Colonic mucosa (tissue), 4 donors: ENCODE data around the gene MRTFB. TPM values are rescaled to one million over a fixed set of nuclear protein-coding genes. Genes with fewer than 3 reads are reported as not detected.

Experiments used
- DNase-seq: peaks from one replicate; pipeline ENCODE4 v3.0.0-alpha.2; 2020
- H3K27ac ChIP-seq: fragments of 200-600 bp; one replicate; pipeline ENCODE4 v1.8.0; 2021
- H3K27me3 ChIP-seq: fragments of 200-600 bp; one replicate; pipeline ENCODE4 v1.8.0; 2021
- H3K36me3 ChIP-seq: fragments of 200-600 bp; one replicate; pipeline ENCODE4 v1.8.0; 2021
- H3K4me1 ChIP-seq: fragments of 200-600 bp; one replicate; pipeline ENCODE4 v1.8.0; 2021; ENCODE audit warnings: mild to moderate bottlenecking
- H3K4me3 ChIP-seq: fragments of 200-600 bp; one replicate; pipeline ENCODE4 v1.8.0; 2021
- H3K9ac ChIP-seq, 2 donors: one replicate each; pipeline ENCODE4 v1.7.0; 2013; ENCODE audit warnings: control low read depth in 2 of 2, low read depth in 2 of 2, low read length in 2 of 2
- H3K9me3 ChIP-seq: fragments of 200-600 bp; one replicate; pipeline ENCODE4 v1.8.0; 2021
- intact Hi-C: fragments of 100-400 bp; cut with DNase I; formaldehyde crosslinking; loops from one replicate; pipeline ENCODE4 v1.14.1; 2022
- total RNA-seq, 2 donors: library from RNA; stranded (reverse); fragmentation: NEBNext Ultra II Directional in 1 of 2; extraction: Animal tissue kit (Norgen Biotek cat#: 25700) in 1 of 2; gene quantifications; one replicate each; pipeline ENCODE4 v1.2.1, GENCODE V29; 2021
- TF ChIP-seq, protein P1 (sequence below): fragments of 200-600 bp; IDR thresholded peaks from one replicate; pipeline ENCODE4 v1.8.0; 2022; ENCODE audit warnings: antibody characterized with exemption, mild to moderate bottlenecking
- donor health status: healthy.
- donor health status: DM: no; HTN: no; CAD: no.
- donor health status: DM: no; HTN: no; CAD: no.

The MRTFB gene
- total RNA-seq, 2 donors from 2014 or later, result 31.4 to 40.3 TPM

DNA sequence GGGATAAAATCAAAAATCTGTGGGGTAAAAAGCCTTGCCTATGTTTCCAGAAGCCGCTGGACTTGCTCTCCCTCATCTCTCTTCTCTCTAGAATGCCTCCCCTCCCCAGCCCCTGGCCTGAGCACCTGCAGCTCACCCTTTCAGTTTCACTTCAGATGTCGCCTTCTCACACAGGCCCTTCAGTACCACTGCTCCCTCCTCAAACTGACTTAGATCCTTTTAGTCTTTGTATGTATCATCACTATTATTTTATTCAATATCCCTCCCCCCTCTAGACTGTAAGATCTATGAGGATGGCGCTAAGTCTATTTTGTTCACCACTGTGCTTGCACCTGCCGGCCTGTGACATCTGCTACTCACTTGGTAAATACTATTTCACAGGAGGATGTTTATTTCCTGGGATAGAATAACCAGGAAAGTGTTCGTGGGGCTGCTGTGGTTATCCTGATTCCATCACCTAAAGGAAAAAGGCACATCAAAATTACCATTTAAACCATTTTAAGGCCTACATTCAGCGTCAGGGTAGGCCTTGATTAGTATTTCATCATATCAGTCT lies 122.3 kb downstream of the MRTFB start:
- Histone ChIP-seq H3K9me3 (no peaks in the 10 kb centered on the region), H3K27ac (peak overlapping the region; percentile 17), H3K4me1 (no peaks in the 10 kb centered on the region), H3K36me3 (no peaks in the 10 kb centered on the region), H3K9ac (no peak overlapping the region), H3K27me3 (no peaks in the 10 kb centered on the region), H3K4me3 (no peak overlapping the region)
- TF ChIP-seq, protein P1, sequence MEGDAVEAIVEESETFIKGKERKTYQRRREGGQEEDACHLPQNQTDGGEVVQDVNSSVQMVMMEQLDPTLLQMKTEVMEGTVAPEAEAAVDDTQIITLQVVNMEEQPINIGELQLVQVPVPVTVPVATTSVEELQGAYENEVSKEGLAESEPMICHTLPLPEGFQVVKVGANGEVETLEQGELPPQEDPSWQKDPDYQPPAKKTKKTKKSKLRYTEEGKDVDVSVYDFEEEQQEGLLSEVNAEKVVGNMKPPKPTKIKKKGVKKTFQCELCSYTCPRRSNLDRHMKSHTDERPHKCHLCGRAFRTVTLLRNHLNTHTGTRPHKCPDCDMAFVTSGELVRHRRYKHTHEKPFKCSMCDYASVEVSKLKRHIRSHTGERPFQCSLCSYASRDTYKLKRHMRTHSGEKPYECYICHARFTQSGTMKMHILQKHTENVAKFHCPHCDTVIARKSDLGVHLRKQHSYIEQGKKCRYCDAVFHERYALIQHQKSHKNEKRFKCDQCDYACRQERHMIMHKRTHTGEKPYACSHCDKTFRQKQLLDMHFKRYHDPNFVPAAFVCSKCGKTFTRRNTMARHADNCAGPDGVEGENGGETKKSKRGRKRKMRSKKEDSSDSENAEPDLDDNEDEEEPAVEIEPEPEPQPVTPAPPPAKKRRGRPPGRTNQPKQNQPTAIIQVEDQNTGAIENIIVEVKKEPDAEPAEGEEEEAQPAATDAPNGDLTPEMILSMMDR, result no peak
- intact Hi-C loops, result no loop called here
- DNase-seq, result no peak

DNA sequence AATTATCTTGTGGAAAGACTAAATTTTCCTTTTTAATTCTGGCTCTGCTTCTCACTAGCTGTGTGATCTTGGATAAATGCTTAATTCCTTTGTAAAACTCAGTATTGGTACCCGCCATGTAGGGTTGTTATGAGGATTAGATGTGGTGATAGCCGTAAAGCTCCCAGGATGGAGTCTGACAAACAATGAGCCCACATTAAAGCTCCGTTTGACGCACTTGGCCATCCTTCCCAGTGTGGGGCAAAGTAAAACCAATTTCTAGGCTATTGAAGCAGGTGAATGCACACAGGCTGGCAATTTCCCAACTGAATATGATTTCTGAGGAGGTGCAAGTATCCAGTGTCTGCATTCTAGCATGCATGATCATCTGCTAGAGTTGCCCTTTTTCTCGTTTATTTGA lies 123.6 kb downstream of the MRTFB start:
- no peaks in the 10 kb centered on the region for H3K9me3 ChIP-seq
- TF ChIP-seq, protein P1, result no peak
- DNase-seq, result no peak
- intact Hi-C loops, result no loop called here
- no peak overlapping the region for H3K4me3 ChIP-seq
- no peak overlapping the region for H3K27ac ChIP-seq
- no peaks in the 10 kb centered on the region for H3K4me1 ChIP-seq
- H3K9ac ChIP-seq, result no peak overlapping the region
- H3K27me3 ChIP-seq, result no peaks in the 10 kb centered on the region
- H3K36me3 ChIP-seq, result no peaks in the 10 kb centered on the region

DNA sequence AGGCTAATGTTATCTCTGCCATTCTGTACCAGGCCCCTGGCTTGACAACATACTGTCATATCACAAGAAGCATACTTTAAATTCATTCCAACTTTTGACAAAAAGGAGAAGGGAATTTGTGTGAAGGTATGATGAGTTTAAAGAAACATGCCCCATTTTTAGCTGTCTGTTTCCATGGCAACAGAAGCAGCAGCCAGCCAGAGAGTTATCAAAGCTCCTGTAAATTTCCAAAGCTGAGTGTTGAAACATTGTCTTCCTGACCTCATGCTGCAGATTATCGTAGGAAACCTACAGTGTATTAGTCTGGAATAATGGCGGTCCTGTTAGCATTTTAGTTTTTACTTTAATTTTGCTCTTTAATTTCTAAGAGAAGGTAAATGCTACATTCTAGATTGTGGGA lies 124.9 kb downstream of the MRTFB start:
- Histone ChIP-seq H3K4me1 (no peaks in the 10 kb centered on the region), H3K4me3 (no peak overlapping the region), H3K27me3 (no peaks in the 10 kb centered on the region), H3K9me3 (no peaks in the 10 kb centered on the region), H3K27ac (no peak overlapping the region), H3K36me3 (no peaks in the 10 kb centered on the region), H3K9ac (no peak overlapping the region)
- TF ChIP-seq, protein P1, result no peak
- intact Hi-C loops, result no loop called here
- DNase-seq, result no peak

DNA sequence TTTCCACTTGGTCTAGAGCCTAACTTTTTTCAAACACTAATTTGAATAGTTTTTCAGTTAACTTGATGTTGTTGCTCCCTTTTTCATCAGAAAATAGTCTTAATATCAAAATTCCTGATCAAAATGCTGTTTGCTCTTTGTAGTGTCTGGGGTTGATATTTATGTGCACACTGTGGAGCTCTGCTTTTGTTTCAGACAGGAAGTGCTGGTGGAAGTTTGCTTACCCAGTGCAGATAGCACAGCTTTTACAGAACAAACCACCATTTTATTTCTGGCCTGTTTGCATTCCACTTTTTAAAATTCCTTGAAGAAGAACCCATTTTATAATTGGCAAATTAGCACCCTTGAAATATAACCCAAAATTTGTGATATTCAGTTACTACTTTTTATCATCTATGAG lies 125.4 kb downstream of the MRTFB start:
- no peak overlapping the region for H3K4me3 ChIP-seq
- H3K9ac ChIP-seq, result no peak overlapping the region
- H3K4me1 ChIP-seq, result no peaks in the 10 kb centered on the region
- no peaks in the 10 kb centered on the region for H3K9me3 ChIP-seq
- no peaks in the 10 kb centered on the region for H3K36me3 ChIP-seq
- H3K27me3 ChIP-seq, result no peaks in the 10 kb centered on the region
- no peak overlapping the region for H3K27ac ChIP-seq
- TF ChIP-seq, protein P1, result no peak
- DNase-seq, result no peak
- intact Hi-C loops, result no loop called here

DNA sequence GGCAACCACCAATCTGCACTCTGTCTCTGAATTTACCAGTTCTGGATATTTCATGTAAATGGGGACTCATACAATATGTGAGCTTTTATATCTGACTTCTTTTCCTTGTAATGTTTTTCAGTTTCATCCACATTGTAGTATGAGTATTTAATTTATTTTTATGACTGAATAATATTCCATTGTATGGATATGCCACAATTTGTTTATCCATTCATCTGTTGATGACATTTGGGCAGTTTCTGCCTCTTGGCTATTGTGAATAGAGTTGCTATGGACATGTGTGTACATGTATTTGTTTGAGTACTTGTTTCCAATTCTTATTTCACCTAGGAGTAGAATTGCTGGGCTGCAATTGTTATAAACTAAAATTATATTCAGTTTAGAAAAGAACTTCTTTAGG lies 126.9 kb downstream of the MRTFB start:
- no peaks in the 10 kb centered on the region for H3K4me1 ChIP-seq
- TF ChIP-seq, protein P1, result no peak
- no peaks in the 10 kb centered on the region for H3K9me3 ChIP-seq
- no peak overlapping the region for H3K9ac ChIP-seq
- DNase-seq, result no peak
- no peaks in the 10 kb centered on the region for H3K27me3 ChIP-seq
- H3K4me3 ChIP-seq, result no peak overlapping the region
- no peak overlapping the region for H3K27ac ChIP-seq
- intact Hi-C loops, result no loop called here
- no peaks in the 10 kb centered on the region for H3K36me3 ChIP-seq
